Measurements from ENCODE around the gene ZNF653.
"Not testable (repeated sequence)": the region's sequence is repeated elsewhere in the genome, so short reads cannot be mapped to it uniquely, and the experiment has no call there.

The ZNF653 gene

DNA sequence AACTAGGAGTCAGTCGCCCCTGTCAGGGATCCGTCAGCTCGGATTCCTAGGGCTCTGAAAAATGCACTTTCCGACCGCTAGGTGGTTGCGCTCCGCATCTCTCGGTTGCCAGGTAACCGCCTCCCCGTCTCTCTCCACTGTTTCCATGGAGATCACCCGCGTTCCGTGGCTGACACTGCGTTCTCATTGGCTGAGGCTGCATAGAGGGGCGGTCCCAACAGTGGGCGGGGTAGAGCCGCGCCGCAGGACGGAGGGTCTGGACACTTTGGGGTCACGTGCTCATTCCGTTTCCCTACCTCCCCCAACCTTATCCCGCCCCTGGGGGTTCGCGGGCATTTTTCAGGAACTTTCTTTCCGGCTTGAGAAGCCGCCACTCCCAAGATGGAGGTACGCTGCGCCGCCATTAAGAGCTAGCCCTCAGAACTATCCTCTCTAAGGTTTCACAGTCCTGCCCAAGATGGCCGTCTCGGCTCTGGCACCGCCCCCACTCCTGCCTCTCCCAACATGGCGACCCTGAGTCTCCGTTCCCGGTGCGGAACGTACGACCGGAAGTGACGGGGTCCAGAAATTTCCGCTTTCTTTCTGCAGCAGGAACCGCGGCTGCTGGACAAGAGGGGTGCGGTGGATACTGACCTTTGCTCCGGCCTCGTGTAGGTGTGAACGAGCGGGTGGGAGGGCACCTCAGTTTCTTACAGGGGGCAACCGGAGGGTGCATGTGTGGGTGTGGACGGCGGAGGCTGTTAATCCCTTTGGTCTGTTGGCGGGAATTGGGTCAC lies 70.4 kb downstream of the ZNF653 start, which contains the start of the genes ODAD3 and PRKCSH:
TSS of gene ODAD3 (minus strand) at position 65 of the 776 bp plus-strand sequence. CDS start 105 bp downstream, outside the sequence.
TSS of gene PRKCSH (plus strand) at position 579 of the 776 bp plus-strand sequence. CDS start 483 bp downstream, outside the sequence.
- TF ChIP-seq, protein P1, sequence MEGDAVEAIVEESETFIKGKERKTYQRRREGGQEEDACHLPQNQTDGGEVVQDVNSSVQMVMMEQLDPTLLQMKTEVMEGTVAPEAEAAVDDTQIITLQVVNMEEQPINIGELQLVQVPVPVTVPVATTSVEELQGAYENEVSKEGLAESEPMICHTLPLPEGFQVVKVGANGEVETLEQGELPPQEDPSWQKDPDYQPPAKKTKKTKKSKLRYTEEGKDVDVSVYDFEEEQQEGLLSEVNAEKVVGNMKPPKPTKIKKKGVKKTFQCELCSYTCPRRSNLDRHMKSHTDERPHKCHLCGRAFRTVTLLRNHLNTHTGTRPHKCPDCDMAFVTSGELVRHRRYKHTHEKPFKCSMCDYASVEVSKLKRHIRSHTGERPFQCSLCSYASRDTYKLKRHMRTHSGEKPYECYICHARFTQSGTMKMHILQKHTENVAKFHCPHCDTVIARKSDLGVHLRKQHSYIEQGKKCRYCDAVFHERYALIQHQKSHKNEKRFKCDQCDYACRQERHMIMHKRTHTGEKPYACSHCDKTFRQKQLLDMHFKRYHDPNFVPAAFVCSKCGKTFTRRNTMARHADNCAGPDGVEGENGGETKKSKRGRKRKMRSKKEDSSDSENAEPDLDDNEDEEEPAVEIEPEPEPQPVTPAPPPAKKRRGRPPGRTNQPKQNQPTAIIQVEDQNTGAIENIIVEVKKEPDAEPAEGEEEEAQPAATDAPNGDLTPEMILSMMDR (IDR thresholded peaks at IDR 0.05), result peak; percentile 87
- peak within 1 kb of the TSS; percentile 84 for H3K4me3 ChIP-seq
- peak; percentile 100 for DNase-seq (ENCODE audit: low spot score)
- H3K27ac ChIP-seq, result peak within 1 kb of the TSS; percentile 58 to 86

DNA sequence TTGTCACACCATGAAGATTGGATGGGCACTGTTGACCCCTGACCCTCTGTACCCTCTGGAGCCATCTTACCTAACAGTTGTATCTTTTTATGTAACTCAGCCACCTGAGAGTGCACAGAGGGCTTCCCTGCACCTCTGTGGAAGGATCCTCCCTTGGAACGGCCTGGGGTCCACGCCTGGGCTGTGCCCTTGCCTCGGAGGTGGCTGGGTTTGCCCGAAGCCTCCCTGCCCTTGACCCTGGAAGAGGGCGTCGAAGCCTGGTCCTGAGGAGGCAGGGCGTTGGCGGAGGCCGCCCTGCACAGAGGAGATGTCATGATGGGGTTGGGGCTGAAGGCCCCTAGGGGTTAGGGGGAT lies 71.0 kb downstream of the ZNF653 start:
- H3K27ac ChIP-seq, result peak overlapping the region; percentile 58 to 86
- no peak for DNase-seq (ENCODE audit: low spot score)
- H3K4me3 ChIP-seq, result peak overlapping the region; percentile 84
- TF ChIP-seq, protein P1 (IDR thresholded peaks at IDR 0.05), result no peak

DNA sequence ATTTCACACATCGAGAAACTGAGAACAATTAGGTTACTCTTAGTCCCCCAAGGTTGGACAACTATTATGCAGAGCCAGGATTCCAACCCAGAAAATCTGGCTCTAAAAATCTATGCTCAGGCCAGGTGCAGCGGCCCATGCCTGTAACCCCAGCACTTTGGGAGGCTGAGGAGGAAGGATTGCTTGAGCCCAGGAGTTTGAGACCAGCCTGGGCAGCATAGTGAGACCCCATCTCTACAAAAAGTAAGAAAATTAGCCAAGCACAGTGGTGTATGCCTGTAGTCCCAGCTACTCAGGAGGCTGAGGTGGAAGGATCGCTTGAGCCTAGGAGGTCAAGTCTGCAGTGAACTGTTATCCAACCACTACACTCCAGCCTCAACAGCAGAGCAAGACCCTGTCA lies 72.1 kb downstream of the ZNF653 start:
- H3K4me3 ChIP-seq; DNase-seq (ENCODE audit: low spot score); H3K27ac ChIP-seq: not testable (repeated sequence)

Measured in coronary artery (tissue), 2 donors.